Panc1 (cell line): ENCODE data around the gene AP1S2. TPM values are rescaled to one million over a fixed set of nuclear protein-coding genes. Genes with fewer than 3 reads are reported as not detected.

ENCODE experiments used
- ATAC-seq: fragments of 200-7000 bp; cut with Tn5 transposase; 2 replicates; pipeline ENCODE4 v1.9.1; 2020; ENCODE audit warnings: mild to moderate bottlenecking, moderate library complexity
- BruUV-seq: library from RNA; stranded (reverse); fragments of 400-500 nt; replicated peaks from 2 replicates; lab custom pipeline; 2021; lab: Mats Ljungman, UMichigan
- CTCF ChIA-PET: fragments of 300-600 bp; sonication (Branson Sonifier 250); formaldehyde crosslinking; loops from one replicate; lab custom pipeline; 2022; ENCODE audit warnings: antibody characterized with exemption; lab: Charles Lee
- POLR2A ChIA-PET: fragments of 300-600 bp; sonication (Branson Sonifier 250); formaldehyde crosslinking; loops from one replicate; lab custom pipeline; 2022; ENCODE audit warnings: antibody characterized with exemption; lab: Charles Lee
- DNase-seq: peaks from one replicate; pipeline ENCODE4 v3.0.0-alpha.2; 2010; ENCODE audit warnings: low read depth, low spot score
- H3K27ac ChIP-seq: 2 replicates; pipeline ENCODE4 v1.5.1; 2011; ENCODE audit warnings: mild to moderate bottlenecking, low read length, inconsistent platforms
- H3K27me3 ChIP-seq: fragments of 200-500 bp; sonication (Bioruptor generic); 2 replicates; pipeline ENCODE4 v1.6.0; 2014; ENCODE audit warnings: low read length, inconsistent platforms; ENCODE audit not compliant: control insufficient read depth, insufficient read depth
- H3K36me3 ChIP-seq: fragments of 200-500 bp; sonication (Bioruptor generic); 2 replicates; pipeline ENCODE4 v1.5.1; 2014; ENCODE audit warnings: inconsistent platforms, mild to moderate bottlenecking, low read length, moderate library complexity; ENCODE audit not compliant: control insufficient read depth, insufficient read depth
- H3K4me1 ChIP-seq: 2 replicates; pipeline ENCODE4 v1.5.1; 2011; ENCODE audit warnings: inconsistent platforms, mild to moderate bottlenecking, low read length, moderate library complexity; ENCODE audit not compliant: control insufficient read depth, insufficient read depth
- H3K4me3 ChIP-seq, 2 experiments: 2 replicates each; pipeline ENCODE4 v1.5.1; 2011 to 2012; ENCODE audit warnings: low read depth in 2 of 2, low read length in 2 of 2, mild to moderate bottlenecking in 2 of 2, inconsistent platforms in 1 of 2, moderate library complexity in 1 of 2
- H3K9me3 ChIP-seq: fragments of 200-500 bp; sonication (Bioruptor generic); 2 replicates; pipeline ENCODE4 v1.5.1; 2014; ENCODE audit warnings: low read depth, mild to moderate bottlenecking, inconsistent platforms, low read length, moderate library complexity; ENCODE audit not compliant: control insufficient read depth, insufficient read depth
- CTCF ChIP-seq: fragments of 450-650 bp; IDR thresholded peaks from 2 replicates; pipeline ENCODE4 v1.5.1; 2017; ENCODE audit warnings: mild to moderate bottlenecking
- POLR2AphosphoS5 ChIP-seq: IDR thresholded peaks from 2 replicates; pipeline ENCODE4 v1.6.1; 2012; ENCODE audit warnings: mild to moderate bottlenecking, low read depth, low read length, moderate library complexity
- REST ChIP-seq, 2 experiments: IDR thresholded peaks; 2 replicates each; pipeline ENCODE4 v1.6.1; 2011 to 2012; ENCODE audit warnings: low read depth in 2 of 2, control low read depth in 1 of 2, low read length in 1 of 2, mild to moderate bottlenecking in 1 of 2, moderate library complexity in 1 of 2; ENCODE audit not compliant: insufficient read depth in 1 of 2
- SIN3A ChIP-seq: IDR thresholded peaks from 2 replicates; pipeline ENCODE4 v1.6.1; 2012; ENCODE audit warnings: low read depth, mild to moderate bottlenecking, low read length, moderate library complexity, borderline replicate concordance; ENCODE audit not compliant: insufficient read depth
- TCF7L2 ChIP-seq: IDR thresholded peaks from 2 replicates; pipeline ENCODE4 v1.6.1; 2011; ENCODE audit warnings: mild to moderate bottlenecking, low read depth, low read length, inconsistent platforms
- in situ Hi-C: cut with HindIII; loops from 2 replicates; pipeline ENCODE4 v1.10.0; 2016; ENCODE audit warnings: low sequenced_read_pairs, low pct_unique_long_range_greater_than_20kb
- intact Hi-C: fragments of 100-400 bp; cut with micrococcal nuclease; formaldehyde crosslinking; loops from one replicate; pipeline ENCODE4 v1.10.0; 2022; ENCODE audit not compliant: unreplicated experiment
- total RNA-seq: library from RNA; stranded (reverse); gene quantifications from one replicate; pipeline ENCODE4 v1.2.1, GENCODE V29; 2021; ENCODE audit not compliant: unreplicated experiment

AP1S2 gene
- total RNA-seq, 1 experiment from 2014 or later = 14.7 TPM

- no TSS peak for BruUV-seq
- CTCF ChIA-PET = no interaction called here
- Histone ChIP-seq H3K36me3 (no peaks in the 10 kb centered on the region), H3K27me3 (no peaks in the 10 kb centered on the region), H3K4me1 (no peaks in the 10 kb centered on the region), H3K27ac (no peak overlapping the region), H3K4me3 (no peak overlapping the region), H3K9me3 (no peaks in the 10 kb centered on the region)
- ATAC-seq = no peak
- in situ Hi-C loops (no loop called here), intact Hi-C loops (no loop called here)
- POLR2A ChIA-PET = no interaction called here
- TF ChIP-seq TCF7L2 (no peak), CTCF (no peak)
- no peak for DNase-seq
Observed at GRCh38 chrX:15864629-15865028, 10.0 kb upstream of the AP1S2 start.

GRCh38 chrX:15864023-15864422, 9.4 kb upstream of the AP1S2 start:
- no peak for ATAC-seq
- ChIA-PET CTCF (no interaction called here), POLR2A (no interaction called here)
- no peak for DNase-seq
- intact Hi-C loops (no loop called here), in situ Hi-C loops (no loop called here)
- H3K27ac ChIP-seq = no peak overlapping the region
- no peaks in the 10 kb centered on the region for H3K36me3 ChIP-seq
- H3K9me3 ChIP-seq = no peaks in the 10 kb centered on the region
- no peaks in the 10 kb centered on the region for H3K27me3 ChIP-seq
- H3K4me1 ChIP-seq = no peaks in the 10 kb centered on the region
- TF ChIP-seq TCF7L2 (no peak), REST (IDR thresholded peaks at IDR 0.05; ENCODE audit: insufficient read depth in 1 of 2, low read depth in 2 of 2, low read length in 1 of 2) (no peak), POLR2AphosphoS5 (no peak)
- no TSS peak for BruUV-seq
- no peak overlapping the region for H3K4me3 ChIP-seq

- intact Hi-C loops (no loop called here), in situ Hi-C loops (no loop called here)
- BruUV-seq = no TSS peak
- Histone ChIP-seq H3K4me1 (no peaks in the 10 kb centered on the region), H3K9me3 (no peaks in the 10 kb centered on the region), H3K36me3 (no peaks in the 10 kb centered on the region), H3K4me3 (no peak overlapping the region), H3K27me3 (no peaks in the 10 kb centered on the region), H3K27ac (no peak overlapping the region)
- ChIA-PET POLR2A (no interaction called here), CTCF (no interaction called here)
- no peak for DNase-seq
- ATAC-seq = no peak
- no peak for TF ChIP-seq POLR2AphosphoS5
- no peak for TF ChIP-seq REST (IDR thresholded peaks at IDR 0.05; ENCODE audit: insufficient read depth in 1 of 2, low read depth in 2 of 2, low read length in 1 of 2)
- TF ChIP-seq SIN3A = no peak
- no peak for TF ChIP-seq CTCF
- TF ChIP-seq TCF7L2 = no peak
Observed at GRCh38 chrX:15860921-15861320, 6.3 kb upstream of the AP1S2 start.
